Uterus (tissue), 2 donors: ENCODE data around the gene BCDIN3D.

ENCODE experiments used
- POLR2A ChIP-seq, 2 donors: fragments of 450-650 bp; IDR thresholded peaks; one replicate each; pipeline ENCODE4 v1.6.1; 2016; ENCODE audit warnings: antibody characterized with exemption in 2 of 2, mild to moderate bottlenecking in 1 of 2, moderate library complexity in 1 of 2
- TF ChIP-seq, protein P1 (sequence below), 4 experiments: fragments of 200-600 bp in 2 of 4; fragments of 450-650 bp in 2 of 4; sonication (generic) in 2 of 4; IDR thresholded peaks; one replicate each; pipeline ENCODE4 v1.5.1; 2016 to 2019; ENCODE audit warnings: antibody characterized with exemption in 4 of 4, mild to moderate bottlenecking in 2 of 4, moderate library complexity in 1 of 4

GRCh38 chr12:49821373-49822287 is 21.3 kb downstream of the BCDIN3D start:
- TF ChIP-seq, protein P1, sequence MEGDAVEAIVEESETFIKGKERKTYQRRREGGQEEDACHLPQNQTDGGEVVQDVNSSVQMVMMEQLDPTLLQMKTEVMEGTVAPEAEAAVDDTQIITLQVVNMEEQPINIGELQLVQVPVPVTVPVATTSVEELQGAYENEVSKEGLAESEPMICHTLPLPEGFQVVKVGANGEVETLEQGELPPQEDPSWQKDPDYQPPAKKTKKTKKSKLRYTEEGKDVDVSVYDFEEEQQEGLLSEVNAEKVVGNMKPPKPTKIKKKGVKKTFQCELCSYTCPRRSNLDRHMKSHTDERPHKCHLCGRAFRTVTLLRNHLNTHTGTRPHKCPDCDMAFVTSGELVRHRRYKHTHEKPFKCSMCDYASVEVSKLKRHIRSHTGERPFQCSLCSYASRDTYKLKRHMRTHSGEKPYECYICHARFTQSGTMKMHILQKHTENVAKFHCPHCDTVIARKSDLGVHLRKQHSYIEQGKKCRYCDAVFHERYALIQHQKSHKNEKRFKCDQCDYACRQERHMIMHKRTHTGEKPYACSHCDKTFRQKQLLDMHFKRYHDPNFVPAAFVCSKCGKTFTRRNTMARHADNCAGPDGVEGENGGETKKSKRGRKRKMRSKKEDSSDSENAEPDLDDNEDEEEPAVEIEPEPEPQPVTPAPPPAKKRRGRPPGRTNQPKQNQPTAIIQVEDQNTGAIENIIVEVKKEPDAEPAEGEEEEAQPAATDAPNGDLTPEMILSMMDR (IDR thresholded peaks at IDR 0.05): no peak
- TF ChIP-seq POLR2A (IDR thresholded peaks at IDR 0.05): no peak
